ENCODE data around the gene FGG. TPM values are rescaled to one million over a fixed set of nuclear protein-coding genes. Genes with fewer than 3 reads are reported as not detected.

The FGG gene
- total and polyA plus RNA-seq, 2 of the 13 experiments (the other 11 are each of a cell fraction or from before 2014, with no cell fraction given) = 1,037 to 2,423 TPM

- ATAC-seq = no peak
- POLR2A ChIA-PET = no interaction called here
Observed at GRCh38 chr4:154634058-154634457, 21.6 kb upstream of the FGG start.

DNA sequence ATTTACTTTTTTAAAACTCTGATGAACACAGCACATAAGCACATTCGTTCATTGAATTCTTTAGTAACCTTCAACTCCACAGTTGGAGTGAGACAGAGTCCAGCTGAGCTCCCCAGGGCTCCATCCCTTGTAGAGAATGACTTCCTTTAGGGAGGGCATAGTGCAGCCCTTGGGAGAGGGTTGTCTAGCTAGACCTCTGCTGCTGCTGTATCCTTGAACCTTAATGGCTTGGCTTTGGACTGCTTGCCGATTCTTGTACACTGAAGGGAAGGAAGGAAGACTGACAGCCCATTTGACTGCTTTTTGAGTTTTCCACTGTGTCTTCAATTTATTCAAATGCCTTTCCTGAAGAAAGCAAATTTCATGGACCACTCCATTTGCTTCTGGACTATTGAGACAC lies 19.4 kb upstream of the FGG start:
- no peaks in the 10 kb centered on the region for H3K9me3 ChIP-seq (ENCODE audit: low read length)
- peaks cover 6% of the 10 kb centered on the region for H3K4me1 ChIP-seq (ENCODE audit: insufficient read depth, low read length)
- 0% methylated on average over 2 of the region's 2 CpGs for WGBS (ENCODE audit: low lambda C conversion rate)
- FAIRE-seq = no peak
- no peak overlapping the region for H3K4me2 ChIP-seq (ENCODE audit: low read depth, low read length)
- intact Hi-C loops (cut with micrococcal nuclease; ENCODE audit: unreplicated experiment) = no loop called here
- ATAC-seq = no peak
- in situ Hi-C loops (cut with HindIII; ENCODE audit: extremely low pct_ligation_motif_present, low pct_unique_long_range_greater_than_20kb) = loop anchor here (25.0 kb wide), 2 partner anchors 305 to 730 kb away; no protein-coding TSS in a partner anchor
- H3K79me2 ChIP-seq (ENCODE audit: insufficient read depth, low read length) = no peaks in the 10 kb centered on the region
- no peak overlapping the region for H3K27ac ChIP-seq (ENCODE audit: extremely low read length, insufficient read depth, low read length)
- BruUV-seq (replicated peaks) = no TSS peak
- ChIA-PET CTCF (ENCODE audit: low intra/inter-chr PET ratio, low total read pairs) (no interaction called here), POLR2A (no interaction called here)
- no peak for DNase-seq (ENCODE audit: low spot score)
- H3K9ac ChIP-seq (ENCODE audit: insufficient read depth, low read depth, low read length) = no peak overlapping the region
- H2AFZ ChIP-seq (ENCODE audit: low read length) = no peak overlapping the region
- no peaks in the 10 kb centered on the region for H3K36me3 ChIP-seq (replicated peaks in 1 of 2; ENCODE audit: control insufficient read depth in 1 of 2, insufficient read depth in 2 of 2, low read length in 2 of 2)
- no peaks in the 10 kb centered on the region for H4K20me1 ChIP-seq (ENCODE audit: insufficient read depth, low read length)
- H3K27me3 ChIP-seq (ENCODE audit: control insufficient read depth in 1 of 2, insufficient read depth in 2 of 2, low read length in 2 of 2) = peaks cover 0 to 23% of the 10 kb centered on the region in 2 experiments; a peak in 4 of 5 replicates
- H3K4me3 ChIP-seq (replicated peaks in 1 of 3; ENCODE audit: insufficient read depth in 1 of 3, low read depth in 2 of 3, low read length in 3 of 3) = no peak overlapping the region
- TF ChIP-seq RBFOX2 (IDR thresholded peaks at IDR 0.05; ENCODE audit: low read depth, low read length) = no peak
- no peak for TF ChIP-seq ZNF225 (CRISPR knock-in tag; IDR thresholded peaks at IDR 0.05)
- TF ChIP-seq DNMT3B (CRISPR knock-in tag; conservative IDR thresholded peaks at IDR 0.05) = no peak
- TF ChIP-seq NR1H2 (CRISPR knock-in tag; IDR thresholded peaks at IDR 0.05; ENCODE audit: borderline replicate concordance, low read depth) = no peak
- TF ChIP-seq ELK4 (CRISPR knock-in tag; IDR thresholded peaks at IDR 0.05; ENCODE audit: borderline replicate concordance) = no peak
- TF ChIP-seq ZC3H13 (CRISPR knock-in tag; IDR thresholded peaks at IDR 0.05) = no peak
- TF ChIP-seq TAF1 (CRISPR knock-in tag; IDR thresholded peaks at IDR 0.05) = no peak
- no peak for TF ChIP-seq ZNF207 (IDR thresholded peaks at IDR 0.05; ENCODE audit: borderline replicate concordance)

More at GRCh38 chr4:154634058-154634457, 21.6 kb upstream of the FGG start:
- CTCF ChIA-PET (ENCODE audit: low intra/inter-chr PET ratio, low total read pairs) = no interaction called here
- H3K79me2 ChIP-seq (ENCODE audit: insufficient read depth, low read length) = no peaks in the 10 kb centered on the region
- no peak overlapping the region for H2AFZ ChIP-seq (ENCODE audit: low read length)
- intact Hi-C loops (cut with micrococcal nuclease; ENCODE audit: unreplicated experiment) = no loop called here
- in situ Hi-C loops (cut with HindIII; ENCODE audit: extremely low pct_ligation_motif_present, low pct_unique_long_range_greater_than_20kb) = loop anchor here (25.0 kb wide), 2 partner anchors 303 to 728 kb away; no protein-coding TSS in a partner anchor
- H3K27ac ChIP-seq (ENCODE audit: extremely low read length, insufficient read depth, low read length) = no peak overlapping the region
- H3K27me3 ChIP-seq (ENCODE audit: control insufficient read depth in 1 of 2, insufficient read depth in 2 of 2, low read length in 2 of 2) = 0 out of 5 replicates have a peak, but pooled peaks cover 0 to 2% of the 10 kb centered on the region in 2 experiments
- no peaks in the 10 kb centered on the region for H3K36me3 ChIP-seq (replicated peaks in 1 of 2; ENCODE audit: control insufficient read depth in 1 of 2, insufficient read depth in 2 of 2, low read length in 2 of 2)
- FAIRE-seq (no peak), DNase-seq (ENCODE audit: low spot score) (no peak)
- H3K4me3 ChIP-seq (replicated peaks in 1 of 3; ENCODE audit: insufficient read depth in 1 of 3, low read depth in 2 of 3, low read length in 3 of 3) = no peak overlapping the region
- no TSS peak for BruUV-seq (replicated peaks)
- 0% methylated on average over 3 of the region's 3 CpGs for WGBS (ENCODE audit: low lambda C conversion rate)
- no peaks in the 10 kb centered on the region for H3K9me3 ChIP-seq (ENCODE audit: low read length)
- TF ChIP-seq BHLHE40 (IDR thresholded peaks at IDR 0.05; ENCODE audit: low read length) = no peak
- no peak for TF ChIP-seq ZFP36 (IDR thresholded peaks at IDR 0.05; ENCODE audit: borderline replicate concordance, low read depth, low read length, partially characterized antibody)
- no peak for TF ChIP-seq EHMT2 (IDR thresholded peaks at IDR 0.05; ENCODE audit: borderline replicate concordance, low read depth, low read length)
- no peak for TF ChIP-seq SNRNP70 (IDR thresholded peaks at IDR 0.05; ENCODE audit: low read depth, low read length)
- TF ChIP-seq CREB1 (IDR thresholded peaks at IDR 0.05) = no peak
- TF ChIP-seq CREB1 (CRISPR knock-in tag; IDR thresholded peaks at IDR 0.05) = no peak
- TF ChIP-seq ZNF766 (CRISPR knock-in tag; IDR thresholded peaks at IDR 0.05; ENCODE audit: borderline replicate concordance) = no peak
- no peak for TF ChIP-seq ZNF598 (CRISPR knock-in tag; IDR thresholded peaks at IDR 0.05; ENCODE audit: borderline replicate concordance)
- TF ChIP-seq ZFP41 (CRISPR knock-in tag; IDR thresholded peaks at IDR 0.05; ENCODE audit: borderline replicate concordance) = no peak
- TF ChIP-seq NBN (conservative IDR thresholded peaks at IDR 0.05) = no peak
- no peak overlapping the region for H3K9ac ChIP-seq (ENCODE audit: insufficient read depth, low read depth, low read length)
- H3K4me2 ChIP-seq (ENCODE audit: low read depth, low read length) = no peak overlapping the region
- H4K20me1 ChIP-seq (ENCODE audit: insufficient read depth, low read length) = no peaks in the 10 kb centered on the region
- no peaks in the 10 kb centered on the region for H3K4me1 ChIP-seq (ENCODE audit: insufficient read depth, low read length)

Measured in HepG2 (cell line).